ENCODE data around the gene SLC35A5.

GRCh38 chr3:112587336-112587735 is 25.5 kb downstream of the SLC35A5 start:
- TF ChIP-seq CTCF (IDR thresholded peaks at IDR 0.05; ENCODE audit: low read depth, low read length, poor library complexity, severe bottlenecking) (no peak), EZH2phosphoT487 (IDR thresholded peaks at IDR 0.05; ENCODE audit: borderline replicate concordance, low read length) (no peak)
